ENCODE data around the gene OSBPL2. TPM values are rescaled to one million over a fixed set of nuclear protein-coding genes. Genes with fewer than 3 reads are reported as not detected.

The OSBPL2 gene
- total RNA-seq, 2 experiments from 2014 or later, result 17.2 to 40.0 TPM

- intact Hi-C loops (cut with micrococcal nuclease; ENCODE audit: unreplicated experiment), result no loop called here
- TF ChIP-seq, protein P1, sequence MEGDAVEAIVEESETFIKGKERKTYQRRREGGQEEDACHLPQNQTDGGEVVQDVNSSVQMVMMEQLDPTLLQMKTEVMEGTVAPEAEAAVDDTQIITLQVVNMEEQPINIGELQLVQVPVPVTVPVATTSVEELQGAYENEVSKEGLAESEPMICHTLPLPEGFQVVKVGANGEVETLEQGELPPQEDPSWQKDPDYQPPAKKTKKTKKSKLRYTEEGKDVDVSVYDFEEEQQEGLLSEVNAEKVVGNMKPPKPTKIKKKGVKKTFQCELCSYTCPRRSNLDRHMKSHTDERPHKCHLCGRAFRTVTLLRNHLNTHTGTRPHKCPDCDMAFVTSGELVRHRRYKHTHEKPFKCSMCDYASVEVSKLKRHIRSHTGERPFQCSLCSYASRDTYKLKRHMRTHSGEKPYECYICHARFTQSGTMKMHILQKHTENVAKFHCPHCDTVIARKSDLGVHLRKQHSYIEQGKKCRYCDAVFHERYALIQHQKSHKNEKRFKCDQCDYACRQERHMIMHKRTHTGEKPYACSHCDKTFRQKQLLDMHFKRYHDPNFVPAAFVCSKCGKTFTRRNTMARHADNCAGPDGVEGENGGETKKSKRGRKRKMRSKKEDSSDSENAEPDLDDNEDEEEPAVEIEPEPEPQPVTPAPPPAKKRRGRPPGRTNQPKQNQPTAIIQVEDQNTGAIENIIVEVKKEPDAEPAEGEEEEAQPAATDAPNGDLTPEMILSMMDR (conservative IDR thresholded peaks at IDR 0.05; ENCODE audit: low read length), result no peak
- no peak for TF ChIP-seq EZH2phosphoT487 (IDR thresholded peaks at IDR 0.05; ENCODE audit: borderline replicate concordance, low read depth, low read length)
- no peak for DNase-seq (ENCODE audit: low spot score)
- H4K20me1 ChIP-seq (ENCODE audit: insufficient read depth, low read length), result no peaks in the 10 kb centered on the region
- peaks cover 6% of the 10 kb centered on the region for H3K4me1 ChIP-seq (ENCODE audit: insufficient read depth, low read length, poor library complexity, severe bottlenecking)
- H3K4me3 ChIP-seq (ENCODE audit: low read depth, low read length, poor library complexity, severe bottlenecking), result no peak overlapping the region
- POLR2A ChIA-PET, result no interaction called here
- CTCF ChIA-PET (ENCODE audit: unreplicated experiment), result no interaction called here
- no peaks in the 10 kb centered on the region for H3K36me3 ChIP-seq (ENCODE audit: insufficient read depth, low read length)
- no peaks in the 10 kb centered on the region for H3K79me2 ChIP-seq (ENCODE audit: insufficient read depth, low read depth, low read length)
- BruUV-seq (replicated peaks), result no TSS peak
- no peak overlapping the region for H3K4me2 ChIP-seq (ENCODE audit: low read length)
- H2AFZ ChIP-seq (ENCODE audit: low read length), result no peak overlapping the region
- H3K9me2 ChIP-seq (ENCODE audit: insufficient read depth, low read length), result no peaks in the 10 kb centered on the region
- H3K9me3 ChIP-seq (ENCODE audit: low read length), result no peaks in the 10 kb centered on the region
- no peak overlapping the region for H3K27ac ChIP-seq (ENCODE audit: low read depth, low read length, poor library complexity, severe bottlenecking)
Observed at GRCh38 chr20:62233684-62234083, 4.6 kb upstream of the OSBPL2 start.

DNA sequence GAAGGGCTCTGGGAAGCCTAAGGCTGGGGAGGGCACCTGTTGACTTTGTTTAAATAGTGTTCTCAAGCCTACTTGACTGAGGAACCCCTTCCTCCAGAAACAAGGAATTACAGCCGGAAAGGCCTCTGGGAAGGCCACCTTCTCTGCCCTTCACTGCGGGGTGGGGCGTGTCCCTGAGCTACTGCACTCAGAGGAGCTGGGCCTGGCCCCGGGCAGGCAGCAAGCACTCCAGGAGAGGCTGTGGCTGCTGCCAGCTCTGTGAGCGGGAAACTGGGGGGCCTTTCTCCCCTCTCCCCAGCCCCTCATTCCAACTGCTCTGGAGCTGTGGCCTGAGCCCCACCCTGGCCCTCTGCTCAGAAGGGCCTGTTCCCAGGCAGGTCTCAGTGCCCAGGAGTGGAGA, 4.0 kb upstream of the OSBPL2 start:
- no peaks in the 10 kb centered on the region for H3K9me3 ChIP-seq (ENCODE audit: low read length)
- intact Hi-C loops (cut with micrococcal nuclease; ENCODE audit: unreplicated experiment), result no loop called here
- no peak for DNase-seq (ENCODE audit: low spot score)
- TF ChIP-seq, protein P1 (conservative IDR thresholded peaks at IDR 0.05; ENCODE audit: low read length), result no peak
- no peak for TF ChIP-seq EZH2phosphoT487 (IDR thresholded peaks at IDR 0.05; ENCODE audit: borderline replicate concordance, low read depth, low read length)
- 0 out of 2 replicates have a peak, but pooled peaks cover 2% of the 10 kb centered on the region for H3K79me2 ChIP-seq (ENCODE audit: insufficient read depth, low read depth, low read length)
- H2AFZ ChIP-seq (ENCODE audit: low read length), result no peak overlapping the region
- H3K4me1 ChIP-seq (ENCODE audit: insufficient read depth, low read length, poor library complexity, severe bottlenecking), result peaks cover 11% of the 10 kb centered on the region
- no TSS peak for BruUV-seq (replicated peaks)
- H3K36me3 ChIP-seq (ENCODE audit: insufficient read depth, low read length), result no peaks in the 10 kb centered on the region
- H4K20me1 ChIP-seq (ENCODE audit: insufficient read depth, low read length), result no peaks in the 10 kb centered on the region
- no peak overlapping the region for H3K27ac ChIP-seq (ENCODE audit: low read depth, low read length, poor library complexity, severe bottlenecking)
- H3K4me2 ChIP-seq (ENCODE audit: low read length), result no peak overlapping the region
- no peaks in the 10 kb centered on the region for H3K9me2 ChIP-seq (ENCODE audit: insufficient read depth, low read length)
- H3K4me3 ChIP-seq (ENCODE audit: low read depth, low read length, poor library complexity, severe bottlenecking), result no peak overlapping the region
- ChIA-PET CTCF (ENCODE audit: unreplicated experiment) (no interaction called here), POLR2A (no interaction called here)

DNA sequence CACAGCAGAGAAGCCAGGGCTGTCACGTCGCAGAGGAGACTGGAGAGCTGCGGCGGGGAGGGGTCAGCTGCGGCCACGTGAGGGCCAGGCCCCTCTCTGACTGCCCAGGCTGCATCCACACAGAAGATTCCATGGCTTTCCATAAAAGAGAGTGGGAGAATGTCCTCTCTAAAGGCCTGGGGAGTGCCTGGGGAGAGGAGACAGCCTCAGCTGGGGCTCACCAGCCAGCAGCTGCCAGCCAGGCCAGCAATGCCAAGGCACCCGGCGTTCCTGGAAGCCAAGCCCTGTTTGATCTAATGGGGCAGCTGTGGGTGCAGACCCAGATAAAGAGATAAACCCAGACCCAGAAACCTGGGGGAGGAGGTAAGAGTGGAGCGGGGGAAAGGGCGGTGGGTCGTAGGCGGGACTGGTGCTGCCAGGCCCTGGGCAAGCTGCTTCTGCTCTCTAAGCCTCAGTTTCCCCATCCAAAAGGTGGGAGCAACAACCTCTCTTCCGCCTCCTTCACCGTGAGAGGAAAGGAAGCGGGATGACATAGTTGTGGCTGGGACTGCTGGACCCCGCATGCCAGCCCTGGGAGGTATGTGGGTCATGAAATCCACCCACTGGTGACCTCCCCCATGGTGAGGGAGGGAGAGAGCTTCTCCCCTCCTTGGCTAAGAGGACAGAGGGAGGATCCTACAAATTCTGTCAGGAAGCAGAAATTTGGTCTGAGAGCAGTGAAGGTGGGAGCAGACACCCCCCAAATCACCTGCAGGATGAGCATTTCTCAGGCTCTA, 3.1 kb upstream of the OSBPL2 start:
- H3K4me2 ChIP-seq (ENCODE audit: low read length), result no peak overlapping the region
- intact Hi-C loops (cut with micrococcal nuclease; ENCODE audit: unreplicated experiment), result no loop called here
- H3K27ac ChIP-seq (ENCODE audit: low read depth, low read length, poor library complexity, severe bottlenecking), result no peak overlapping the region
- no peaks in the 10 kb centered on the region for H4K20me1 ChIP-seq (ENCODE audit: insufficient read depth, low read length)
- H3K9me3 ChIP-seq (ENCODE audit: low read length), result no peaks in the 10 kb centered on the region
- no peak overlapping the region for H3K4me3 ChIP-seq (ENCODE audit: low read depth, low read length, poor library complexity, severe bottlenecking)
- no peaks in the 10 kb centered on the region for H3K36me3 ChIP-seq (ENCODE audit: insufficient read depth, low read length)
- no peak overlapping the region for H2AFZ ChIP-seq (ENCODE audit: low read length)
- 0 out of 2 replicates have a peak, but pooled peaks cover 4% of the 10 kb centered on the region for H3K79me2 ChIP-seq (ENCODE audit: insufficient read depth, low read depth, low read length)
- CTCF ChIA-PET (ENCODE audit: unreplicated experiment), result no interaction called here
- POLR2A ChIA-PET, result no interaction called here
- no peaks in the 10 kb centered on the region for H3K9me2 ChIP-seq (ENCODE audit: insufficient read depth, low read length)
- peaks cover 15% of the 10 kb centered on the region for H3K4me1 ChIP-seq (ENCODE audit: insufficient read depth, low read length, poor library complexity, severe bottlenecking)
- no TSS peak for BruUV-seq (replicated peaks)
- TF ChIP-seq, protein P1 (conservative IDR thresholded peaks at IDR 0.05; ENCODE audit: low read length), result no peak
- TF ChIP-seq EZH2phosphoT487 (IDR thresholded peaks at IDR 0.05; ENCODE audit: borderline replicate concordance, low read depth, low read length), result no peak
- DNase-seq (ENCODE audit: low spot score), result no peak

All from OCI-LY7 (cell line).